A549 (cell line): Measurements from ENCODE around the gene COL5A1. TPM values are rescaled to one million over a fixed set of nuclear protein-coding genes. Genes with fewer than 3 reads are reported as not detected.

ENCODE experiments used
- ATAC-seq, 2 experiments: fragments of 200-7000 bp in 1 of 2; fragments of >200 bp in 1 of 2; cut with Nextera tagmentation in 1 of 2; cut with Tn5 transposase in 1 of 2; 3 replicates each; pipeline versions ENCODE4 v1.8.0 to v1.9.1; 2018 to 2020; ENCODE audit warnings: mild to moderate bottlenecking in 1 of 2, moderate library complexity in 1 of 2
- CTCF ChIA-PET: fragments of 300-600 bp; sonication (Branson Sonifier 250); formaldehyde crosslinking; extraction: SDS; loops from one replicate; lab custom pipeline; 2021; ENCODE audit warnings: antibody characterized with exemption, inconsistent platforms; lab: Yijun Ruan, JAX
- POLR2A ChIA-PET: fragments of 350-600 bp; formaldehyde crosslinking; extraction: SDS; loops from one replicate; lab custom pipeline; 2021; ENCODE audit warnings: antibody characterized with exemption, inconsistent platforms; lab: Yijun Ruan, JAX
- DNase-seq, 2 experiments: peaks; one replicate each; pipeline versions ENCODE4 v3.0.0 to v3.0.0-alpha.2; 2011 to 2016; ENCODE audit warnings: low read depth in 1 of 2, low spot score in 1 of 2
- FAIRE-seq: peaks from 2 replicates; lab custom pipeline; 2011; peaks lifted over from hg19 to GRCh38; lab: Jason Lieb, UNC
- H3K27ac ChIP-seq, 2 experiments: fragments of >200 bp; sonication (Bioruptor Twin); formaldehyde crosslinking; 3 replicates each; pipeline ENCODE4 v1.5.1; 2016 to 2017
- H3K4me1 ChIP-seq: fragments of >200 bp; sonication (Bioruptor Twin); formaldehyde crosslinking; 3 replicates; pipeline ENCODE4 v1.6.1; 2016
- H3K4me2 ChIP-seq: fragments of >200 bp; sonication (Bioruptor Twin); formaldehyde crosslinking; 3 replicates; pipeline ENCODE4 v1.6.1; 2016
- H3K4me3 ChIP-seq: fragments of >200 bp; sonication (Bioruptor Twin); formaldehyde crosslinking; 3 replicates; pipeline ENCODE4 v1.5.1; 2016
- H3K9me3 ChIP-seq: fragments of >200 bp; sonication (Bioruptor Twin); formaldehyde crosslinking; 3 replicates; pipeline ENCODE4 v1.6.1; 2016
- BCL3 ChIP-seq: fragments of >200 bp; sonication (Bioruptor Twin); formaldehyde crosslinking; IDR thresholded peaks from 3 replicates; pipeline ENCODE4 v1.6.1; 2016
- BHLHE40 ChIP-seq: IDR thresholded peaks from 2 replicates; pipeline ENCODE4 v1.6.1; 2012; ENCODE audit warnings: low read depth, low read length, inconsistent platforms
- CEBPB ChIP-seq, 2 experiments: fragments of >200 bp in 1 of 2; sonication (Bioruptor Twin) in 1 of 2; formaldehyde crosslinking in 1 of 2; IDR thresholded peaks; 2 replicates each; pipeline ENCODE4 v1.6.1; 2012 to 2016
- CHD2 ChIP-seq: fragments of 150-350 bp; IDR thresholded peaks from 2 replicates; pipeline ENCODE4 v1.6.1; 2014; ENCODE audit warnings: low read length; ENCODE audit not compliant: partially characterized antibody
- CHD4 ChIP-seq: fragments of 200-600 bp; sonication (generic); IDR thresholded peaks from 2 replicates; pipeline ENCODE4 v1.6.1; 2016; ENCODE audit warnings: antibody characterized with exemption, mild to moderate bottlenecking, borderline replicate concordance
- ELK1 ChIP-seq: fragments of 150-350 bp; IDR thresholded peaks from 2 replicates; pipeline ENCODE4 v1.6.1; 2014; ENCODE audit warnings: low read depth, mild to moderate bottlenecking, low read length
- FOSB ChIP-seq: fragments of 250-450 bp; sonication (Bioruptor Pico); IDR thresholded peaks from 2 replicates; pipeline ENCODE4 v1.5.0; 2020; ENCODE audit warnings: mild to moderate bottlenecking, moderate library complexity
- HDAC2 ChIP-seq: fragments of 200-600 bp; sonication (generic); IDR thresholded peaks from 2 replicates; pipeline ENCODE4 v1.6.1; 2016
- HOXB5 ChIP-seq: fragments of 250-450 bp; sonication (Bioruptor Pico); IDR thresholded peaks from 2 replicates; pipeline ENCODE4 v1.5.0; 2020; ENCODE audit warnings: mild to moderate bottlenecking, moderate library complexity
- JUN ChIP-seq, 2 experiments: fragments of >200 bp; sonication (Bioruptor Twin); formaldehyde crosslinking; IDR thresholded peaks; 2 replicates in 1 of 2; 3 replicates in 1 of 2; pipeline ENCODE4 v1.6.1; 2016 to 2017
- MAFK ChIP-seq: fragments of 450-650 bp; IDR thresholded peaks from 2 replicates; pipeline ENCODE4 v1.6.1; 2014; ENCODE audit not compliant: partially characterized antibody
- PBX3 ChIP-seq: IDR thresholded peaks from 2 replicates; pipeline ENCODE4 v1.6.1; 2012
- PHF8 ChIP-seq: fragments of 200-600 bp; sonication (generic); IDR thresholded peaks from 2 replicates; pipeline ENCODE4 v1.6.1; 2016; ENCODE audit warnings: low read depth, mild to moderate bottlenecking, antibody characterized with exemption, moderate library complexity, borderline replicate concordance
- RARB ChIP-seq: fragments of 250-450 bp; sonication (Bioruptor Pico); IDR thresholded peaks from 2 replicates; pipeline ENCODE4 v1.8.0; 2021; ENCODE audit warnings: mild to moderate bottlenecking, moderate library complexity
- REST ChIP-seq: fragments of 200-600 bp; sonication (generic); IDR thresholded peaks from 2 replicates; pipeline ENCODE4 v1.6.1; 2016; ENCODE audit warnings: antibody characterized with exemption, mild to moderate bottlenecking, moderate library complexity
- RFX5 ChIP-seq: fragments of 450-650 bp; IDR thresholded peaks from 2 replicates; pipeline ENCODE4 v1.7.1; 2014; ENCODE audit warnings: antibody characterized with exemption, mild to moderate bottlenecking, moderate library complexity
- RNF2 ChIP-seq: fragments of 200-600 bp; sonication (generic); IDR thresholded peaks from 2 replicates; pipeline ENCODE4 v1.6.1; 2016; ENCODE audit warnings: low read depth, mild to moderate bottlenecking, antibody characterized with exemption, moderate library complexity, borderline replicate concordance
- TP53 ChIP-seq: fragments of 250-450 bp; sonication (Bioruptor Pico); IDR thresholded peaks from 2 replicates; pipeline ENCODE4 v1.5.0; 2021; ENCODE audit warnings: mild to moderate bottlenecking, moderate library complexity
- ZSCAN20 ChIP-seq: fragments of 250-450 bp; sonication (Bioruptor Pico); IDR thresholded peaks from 2 replicates; pipeline ENCODE4 v1.8.0; 2022; ENCODE audit warnings: mild to moderate bottlenecking, moderate library complexity
- WGBS: methylation state at CpG from one replicate; pipeline ENCODE4 v1.1.6; 2017; ENCODE audit errors: missing lambda C conversion rate; 5-methylcytosine and 5-hydroxymethylcytosine counted together
- polyA plus RNA-seq, 4 experiments: library from polyadenylated mRNA; depleted of rRNA in 3 of 4; stranded (reverse); fragments of >200 nt; fragmentation: RNase III in 1 of 4; extraction: RNeasy Plus Mini Kit Qiagen cat#74134 plus additional on column Dnase treatment in 1 of 4; gene quantifications; 2 replicates in 3 of 4; 3 replicates in 1 of 4; pipeline ENCODE4 v1.2.3, GENCODE V29; 2011 to 2017

The COL5A1 gene
- polyA plus RNA-seq, 2 of the 4 experiments (the other 2 are of a cell fraction) = 16.1 to 67.5 TPM

GRCh38 chr9:134640506-134641172 is 964 bp upstream of the COL5A1 start:
- CTCF ChIA-PET = interaction anchor here (0.8 to 5.2 kb wide), 8 partner anchors 10 to 197 kb away, joined by 3 to 52 read pairs (median 5); no protein-coding TSS in a partner anchor
- H3K4me1 ChIP-seq = peaks cover 48% of the 10 kb centered on the region
- H3K9me3 ChIP-seq = no peaks in the 10 kb centered on the region
- H3K4me3 ChIP-seq = peak overlapping the region; percentile 73
- no peak for ATAC-seq
- peak overlapping the region; percentile 78 to 93 for H3K27ac ChIP-seq
- FAIRE-seq = no peak
- H3K4me2 ChIP-seq = peak overlapping the region; percentile 94
- POLR2A ChIA-PET = interaction anchor here (0.8 to 1.4 kb wide), 3 partner anchors 16 to 138 kb away, joined by 4 to 8 read pairs (median 6); no protein-coding TSS in a partner anchor
- 79% methylated on average over 14 of the region's 14 CpGs for WGBS
- no peak for DNase-seq
- TF ChIP-seq RNF2 (no peak), FOSB (CRISPR knock-in tag) (no peak), ZSCAN20 (CRISPR knock-in tag) (no peak), JUN (IDR thresholded peaks at IDR 0.05) (no peak), PHF8 (no peak), HOXB5 (no peak), CHD4 (no peak), RARB (CRISPR knock-in tag) (no peak), BCL3 (no peak), PBX3 (no peak), TP53 (CRISPR knock-in tag) (no peak), BHLHE40 (no peak), CEBPB (IDR thresholded peaks at IDR 0.05) (no peak), CHD2 (no peak), HDAC2 (no peak), REST (no peak), RFX5 (no peak), ELK1 (no peak)

- FAIRE-seq (no peak), ATAC-seq (peak; percentile 1 to 5; a peak in 3 of 6 replicates)
Observed at GRCh38 chr9:134641990-134642384, 384 bp downstream of the COL5A1 start.

More at GRCh38 chr9:134641990-134642384, 384 bp downstream of the COL5A1 start:
- Histone ChIP-seq H3K4me1 (peaks cover 55% of the 10 kb centered on the region), H3K27ac (peak overlapping the region; percentile 74 to 93), H3K4me3 (peak overlapping the region; percentile 73), H3K4me2 (peak overlapping the region; percentile 94), H3K9me3 (no peaks in the 10 kb centered on the region)
- ChIA-PET CTCF (interaction anchor here (0.6 to 2.2 kb wide), 13 partner anchors 10 to 480 kb away, joined by 3 to 23 read pairs (median 7); no protein-coding TSS in a partner anchor), POLR2A (interaction anchor here (1.2 kb wide), 1 partner anchor 40 kb away, joined by 4 read pairs; no protein-coding TSS in a partner anchor)
- DNase-seq = no peak
- no peak for TF ChIP-seq MAFK
- 0 out of 5 replicates have a peak, but pooled peaks of 1 of the 2 experiments have one; percentile 21 for TF ChIP-seq JUN (IDR thresholded peaks at IDR 0.05)
- TF ChIP-seq, all 56 proteins: peak for 1
- 0% methylated on average over 1 of the region's 58 CpGs for WGBS
